HG03025 (cell line): ENCODE results near the gene SLC4A9.
"Not testable (repeated sequence)": the region's sequence is repeated elsewhere in the genome, so short reads cannot be mapped to it uniquely, and the experiment has no call there.

ENCODE experiments used
- ATAC-seq: cut with Tn5 transposase; IDR thresholded peaks from one replicate; pipeline ENCODE4 v1.9.1; 2021; ENCODE audit warnings: mild to moderate bottlenecking, moderate library complexity; ENCODE audit not compliant: unreplicated experiment, low FRiP score

Gene SLC4A9

DNA sequence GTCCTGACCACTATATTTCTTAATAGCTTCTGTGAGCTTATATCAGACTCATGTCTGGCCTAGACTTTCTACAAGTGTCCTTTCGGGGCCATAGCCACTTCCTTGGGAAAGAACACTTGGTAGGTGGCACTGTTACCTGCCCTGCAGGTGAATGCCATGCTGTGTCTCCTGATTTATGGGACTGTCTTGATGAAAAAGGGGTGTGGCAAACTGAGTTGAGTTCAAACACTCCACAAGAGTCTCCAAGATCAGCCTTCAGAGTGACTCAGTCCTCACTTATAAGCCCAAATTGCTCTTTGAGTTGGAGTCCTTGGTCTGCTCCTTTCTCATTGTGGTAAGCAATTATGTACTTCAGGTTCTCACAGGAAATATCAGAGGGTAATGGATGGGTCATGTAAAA is 31.7 kb downstream of the SLC4A9 start:
- ATAC-seq, result no peak

DNA sequence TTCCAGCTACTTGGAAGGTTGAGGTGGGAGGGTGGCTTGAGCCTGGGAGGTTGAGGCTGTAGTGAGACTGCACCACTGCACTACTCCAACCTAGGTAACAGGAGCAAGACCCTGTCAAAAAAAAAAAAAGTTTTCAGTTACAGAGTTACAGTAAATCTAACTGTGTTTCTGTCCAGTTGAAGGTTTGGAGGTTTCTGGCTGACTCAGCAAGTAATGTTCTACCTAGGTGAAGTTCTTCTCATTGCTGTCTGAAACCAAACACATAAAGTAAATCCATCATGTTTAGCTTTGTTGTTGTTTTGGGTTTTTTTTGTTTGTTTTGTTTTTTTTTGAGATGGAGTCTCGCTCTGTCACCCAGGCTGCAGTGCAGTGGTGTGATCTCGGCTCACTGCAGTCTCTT is 33.7 kb downstream of the SLC4A9 start:
- ATAC-seq, result no peak

DNA sequence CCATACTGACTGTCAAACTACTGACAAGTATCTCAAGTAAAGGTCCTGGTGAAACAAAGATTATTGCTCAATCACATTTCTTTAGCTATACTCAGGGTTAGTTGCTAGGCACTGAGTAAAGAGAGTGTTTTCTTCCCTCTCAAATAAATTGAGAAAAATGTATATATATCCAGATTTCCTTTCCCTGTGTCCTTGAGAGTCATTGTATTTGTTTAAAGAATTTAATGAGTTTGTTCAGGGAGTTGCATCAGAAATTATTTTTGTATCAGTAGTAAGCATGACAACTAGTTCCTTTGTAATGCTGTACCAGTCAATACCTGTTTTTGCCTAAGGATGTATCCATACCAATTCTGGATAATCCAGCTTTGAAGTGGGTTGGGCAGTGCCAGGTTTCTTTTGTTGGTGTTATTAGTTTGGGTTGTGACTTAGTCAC is 38.4 kb downstream of the SLC4A9 start:
- ATAC-seq, result no peak

DNA sequence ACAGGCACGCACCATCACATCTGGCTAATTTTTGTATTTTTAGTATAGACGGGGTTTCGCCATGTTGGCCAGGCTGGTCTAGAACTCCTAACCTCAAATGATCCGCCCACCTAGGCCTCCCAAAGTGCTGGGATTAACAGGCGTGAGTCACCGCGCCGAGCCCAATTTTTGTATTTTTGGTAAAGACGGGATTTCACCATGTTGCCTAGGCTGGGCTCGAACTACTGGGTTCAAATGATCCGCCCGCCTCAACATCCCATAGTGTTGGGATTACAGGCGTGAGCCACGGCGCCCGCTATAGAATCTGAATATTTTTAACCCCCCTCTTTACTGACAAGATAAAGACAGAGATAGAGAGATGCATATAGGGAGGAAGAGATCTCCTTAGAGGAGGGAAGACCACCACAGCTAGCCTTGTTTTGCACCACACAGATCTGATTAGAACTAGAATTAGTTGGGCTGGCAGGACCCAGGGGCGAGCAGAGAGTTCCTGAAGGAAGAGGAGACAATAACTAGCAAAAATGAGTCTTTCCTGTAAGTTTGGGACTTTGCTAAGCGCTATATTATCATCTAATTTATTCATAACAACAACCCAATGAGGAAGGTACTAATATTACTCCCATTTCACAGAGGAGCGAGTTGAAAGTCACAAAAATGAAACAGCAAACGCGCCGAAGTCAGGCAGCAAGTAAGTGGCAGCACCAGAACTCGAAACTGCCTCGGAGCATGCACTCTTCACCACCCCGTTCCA is 40.2 kb downstream of the SLC4A9 start:
- peak; percentile 0 for ATAC-seq

DNA sequence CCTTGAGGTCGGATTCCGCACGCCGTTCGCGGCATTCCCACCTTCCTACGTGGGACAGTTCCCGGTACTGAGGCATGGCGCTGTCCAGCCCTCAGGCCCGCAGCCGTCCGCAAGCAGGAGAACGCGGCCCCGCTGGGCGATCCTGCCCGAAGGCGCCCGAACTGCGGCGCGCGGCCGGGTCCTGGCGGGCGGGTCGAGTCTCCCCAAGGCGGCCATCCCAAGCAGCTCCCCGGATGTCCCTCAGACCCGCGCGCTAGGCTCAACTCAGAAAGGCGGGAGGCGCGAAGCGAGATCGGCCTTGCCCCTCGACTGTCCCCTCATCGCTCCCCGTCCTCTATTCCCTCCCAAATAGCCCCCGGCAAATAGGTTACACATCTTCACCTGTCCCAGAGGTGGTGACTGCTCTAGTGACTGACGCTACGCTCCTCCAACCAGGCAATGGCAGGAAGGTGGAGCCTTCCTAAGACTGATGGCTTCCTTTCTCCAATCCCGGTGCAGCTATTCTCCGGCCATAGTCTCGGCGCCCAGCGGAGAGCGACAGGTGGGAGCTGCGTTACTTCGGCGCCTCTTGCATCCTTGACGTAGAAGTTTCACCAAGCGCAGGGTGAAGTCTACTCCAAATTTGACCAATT is 40.9 kb downstream of the SLC4A9 start:
- ATAC-seq, result peak; percentile 65

DNA sequence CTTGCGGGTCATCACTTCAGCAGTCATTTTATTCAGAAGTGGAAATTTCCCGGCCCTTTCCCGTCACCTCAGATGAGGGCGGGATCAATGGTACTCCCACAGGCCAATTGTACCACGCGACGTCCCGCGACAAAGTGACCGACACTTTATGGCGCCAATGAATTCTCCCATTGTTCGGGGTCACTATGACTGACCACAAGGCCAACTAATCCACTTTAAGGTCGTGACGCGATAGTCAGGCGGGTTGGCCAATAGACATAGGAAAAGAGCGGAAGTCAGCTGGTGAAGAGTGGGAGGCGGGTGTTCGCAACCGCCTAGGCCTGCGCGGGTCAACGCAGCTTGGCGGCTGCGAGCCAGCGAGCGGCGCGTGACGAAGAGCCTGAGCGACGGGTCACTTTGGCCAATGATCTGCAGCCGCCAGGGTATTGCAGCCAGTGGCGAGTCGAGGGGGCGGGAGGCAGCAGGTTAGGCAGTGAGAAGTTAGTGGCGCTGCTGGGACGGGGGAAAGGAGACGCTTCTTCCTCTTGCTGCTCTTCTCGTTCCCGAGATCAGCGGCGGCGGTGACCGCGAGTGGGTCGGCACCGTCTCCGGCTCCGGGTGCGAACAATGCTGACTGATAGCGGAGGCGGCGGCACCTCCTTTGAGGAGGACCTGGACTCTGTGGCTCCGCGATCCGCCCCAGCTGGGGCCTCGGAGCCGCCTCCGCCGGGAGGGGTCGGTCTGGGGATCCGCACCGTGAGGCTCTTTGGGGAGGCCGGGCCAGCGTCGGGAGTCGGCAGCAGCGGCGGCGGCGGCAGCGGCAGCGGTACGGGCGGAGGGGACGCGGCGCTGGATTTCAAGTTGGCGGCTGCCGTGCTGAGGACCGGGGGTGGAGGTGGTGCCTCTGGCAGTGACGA is 41.6 kb downstream of the SLC4A9 start, which contains the start of gene ANKHD1:
Gene ANKHD1 (plus strand): TSS at position 472 of the 896 bp plus-strand sequence. CDS start 135 bp downstream, at position 607.
- peak; percentile 85 for ATAC-seq

DNA sequence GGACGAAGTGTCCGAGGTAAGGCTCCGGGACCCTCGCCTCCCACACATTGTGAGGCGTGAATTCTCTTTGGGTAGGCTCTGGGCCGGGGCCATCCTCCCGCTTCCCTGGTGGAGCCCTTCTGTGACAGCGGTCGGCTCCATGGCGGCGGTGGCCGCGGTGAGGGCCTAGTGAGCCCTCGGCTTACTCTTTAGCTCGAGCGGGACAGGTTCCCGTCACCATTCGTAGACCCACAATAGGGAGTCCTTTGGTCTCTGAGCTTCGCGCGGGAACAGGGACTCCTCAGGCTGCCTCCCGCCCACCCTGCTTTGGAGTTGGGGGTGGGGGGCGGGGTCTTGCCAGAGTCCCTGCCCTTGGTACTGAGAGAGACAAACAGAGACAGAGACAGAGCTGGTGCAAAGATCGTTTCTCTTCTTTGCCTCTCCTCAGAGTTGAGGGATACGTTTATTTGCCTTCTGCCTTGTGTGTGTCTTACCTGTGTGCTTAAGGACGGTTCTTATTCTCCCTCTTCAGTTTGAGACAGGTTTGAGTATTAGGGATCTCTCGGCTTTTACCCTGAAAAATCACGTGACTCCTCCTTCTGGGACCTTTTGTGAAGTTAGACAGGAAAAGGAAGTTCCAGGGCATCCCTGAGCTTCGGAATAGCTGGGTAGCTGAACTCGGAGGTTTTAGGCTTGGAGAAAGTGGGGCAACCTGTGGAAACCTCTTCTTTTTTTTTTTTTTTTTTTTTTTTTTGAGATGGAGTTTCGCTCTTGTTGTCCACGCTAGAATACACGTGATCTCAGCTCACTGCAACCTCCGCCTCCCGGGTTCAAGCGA is 42.5 kb downstream of the SLC4A9 start:
- no peak for ATAC-seq

DNA sequence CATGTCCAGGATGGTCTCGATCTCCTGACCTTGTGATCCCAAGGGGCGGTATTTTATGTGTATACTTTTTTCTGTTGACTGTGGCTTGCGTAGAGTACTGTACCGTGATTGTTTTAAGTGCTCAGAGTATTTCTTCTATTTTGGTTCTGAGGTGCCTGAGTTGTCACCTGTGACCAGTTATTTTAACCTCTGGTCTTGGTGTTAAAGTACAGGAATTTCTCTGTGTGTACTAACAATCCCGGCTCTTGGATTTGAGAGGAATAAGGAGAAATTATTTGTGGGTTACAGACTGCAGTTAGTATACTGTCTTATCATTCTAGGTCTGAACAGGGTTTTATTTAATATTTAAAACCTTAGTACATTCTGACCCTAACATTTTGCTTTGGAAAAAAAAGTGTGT is 43.6 kb downstream of the SLC4A9 start:
- ATAC-seq, result no peak

DNA sequence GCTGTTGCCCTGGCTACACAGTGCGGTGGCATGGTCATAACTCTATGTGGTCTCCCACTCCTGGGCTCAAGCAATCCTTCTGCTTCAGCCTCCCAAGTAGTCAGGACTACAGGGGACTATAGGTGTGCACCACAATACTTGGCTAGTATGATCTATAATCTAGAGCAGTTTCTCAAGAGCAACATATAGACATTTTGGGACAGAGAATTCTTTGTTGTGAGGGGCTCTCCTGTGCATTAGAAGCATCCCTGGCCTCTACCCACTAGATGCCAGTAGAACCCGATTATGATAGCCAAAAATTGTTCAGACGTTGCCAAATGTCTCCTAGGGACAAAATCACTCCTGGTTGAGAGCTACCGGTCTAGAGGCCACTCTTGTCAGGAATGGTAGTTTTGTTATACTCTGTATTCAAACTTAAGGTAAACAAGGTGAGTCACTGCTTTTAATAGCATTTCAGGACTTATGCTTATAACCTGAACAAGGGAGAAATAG is 48.8 kb downstream of the SLC4A9 start:
- ATAC-seq, result no peak

DNA sequence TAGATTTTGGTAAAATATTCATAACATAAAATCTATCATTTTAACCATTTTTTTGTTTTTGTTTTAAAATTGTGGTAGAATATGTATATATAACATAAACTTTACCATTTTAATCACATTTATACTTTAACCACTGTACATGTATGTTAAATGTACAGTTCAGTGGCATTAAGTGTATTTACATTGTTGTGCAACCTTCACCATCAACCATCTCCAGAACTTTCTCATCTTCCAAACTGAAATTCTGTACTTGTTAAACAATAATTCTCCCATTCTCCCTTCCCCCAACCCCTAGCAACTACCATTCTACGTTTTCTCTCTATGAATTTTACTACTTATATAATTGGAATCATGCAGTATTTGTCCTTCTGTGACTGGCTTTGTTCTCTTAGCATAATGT is 53.2 kb downstream of the SLC4A9 start:
- ATAC-seq, result no peak

DNA sequence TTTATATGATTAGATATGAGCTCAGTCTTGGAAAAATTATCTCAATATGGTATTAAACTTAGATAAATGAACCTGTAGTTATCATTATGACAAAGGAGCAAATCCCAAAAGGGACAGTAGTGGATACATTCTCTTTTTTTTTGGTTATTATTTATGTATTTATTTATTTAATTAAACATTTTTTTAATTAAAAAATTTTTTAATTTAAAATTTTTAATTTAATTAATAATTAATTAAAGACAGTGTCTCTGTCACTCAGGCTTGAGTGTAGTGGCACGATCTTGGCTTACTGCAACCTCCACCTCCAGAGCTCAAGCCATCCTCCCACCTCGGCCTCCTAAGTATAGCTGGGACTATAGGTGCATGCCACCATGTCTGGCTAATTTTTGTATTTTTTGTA is 57.2 kb downstream of the SLC4A9 start:
- ATAC-seq, result no peak

DNA sequence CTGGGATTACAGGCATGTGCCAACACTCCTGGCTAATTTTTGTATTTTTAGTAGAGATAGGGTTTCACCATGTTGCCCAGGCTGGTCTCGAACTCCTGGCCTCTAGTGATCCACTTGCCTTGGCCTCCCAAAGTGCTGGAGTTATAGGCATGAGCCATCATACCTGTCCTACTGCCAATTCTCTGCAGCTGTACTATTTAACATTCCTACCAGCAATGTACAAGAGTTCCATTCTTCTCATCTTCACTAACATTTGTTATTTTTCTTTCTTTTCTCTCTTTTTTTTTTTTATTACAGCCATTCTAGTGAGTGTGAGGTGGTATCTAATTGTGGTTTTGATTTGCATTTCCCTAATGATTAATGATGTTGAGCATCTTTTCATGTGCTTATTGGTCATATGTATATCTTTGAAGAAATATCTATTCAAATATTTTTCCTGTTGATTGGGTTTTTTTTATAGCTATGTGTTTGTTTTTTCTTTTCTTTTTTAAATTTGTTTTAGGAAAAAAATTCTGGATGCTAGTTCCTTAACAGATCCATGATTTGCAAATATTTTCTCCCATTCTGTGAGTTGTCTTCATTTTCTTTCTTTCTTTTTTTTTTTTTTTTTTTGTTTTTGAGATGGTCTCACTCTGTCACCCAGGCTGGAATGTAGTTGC is 59.0 kb downstream of the SLC4A9 start:
- no peak for ATAC-seq

DNA sequence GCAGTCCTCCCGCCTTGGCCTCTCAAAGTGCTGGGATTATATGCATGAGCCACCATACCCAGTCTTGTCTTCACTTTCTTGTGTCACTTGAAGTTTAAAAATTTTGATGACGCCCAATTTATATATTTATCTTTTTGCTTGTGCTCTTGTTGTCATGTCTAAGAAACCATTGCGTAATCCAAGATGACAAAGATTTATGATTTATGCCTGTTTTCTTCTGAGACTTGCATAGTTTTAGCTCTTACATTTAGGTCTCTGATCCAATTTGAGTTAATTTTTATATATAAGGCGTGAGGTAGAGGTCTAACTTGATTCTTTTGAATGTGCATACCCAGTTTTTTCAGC is 60.2 kb downstream of the SLC4A9 start:
- ATAC-seq, result no peak

DNA sequence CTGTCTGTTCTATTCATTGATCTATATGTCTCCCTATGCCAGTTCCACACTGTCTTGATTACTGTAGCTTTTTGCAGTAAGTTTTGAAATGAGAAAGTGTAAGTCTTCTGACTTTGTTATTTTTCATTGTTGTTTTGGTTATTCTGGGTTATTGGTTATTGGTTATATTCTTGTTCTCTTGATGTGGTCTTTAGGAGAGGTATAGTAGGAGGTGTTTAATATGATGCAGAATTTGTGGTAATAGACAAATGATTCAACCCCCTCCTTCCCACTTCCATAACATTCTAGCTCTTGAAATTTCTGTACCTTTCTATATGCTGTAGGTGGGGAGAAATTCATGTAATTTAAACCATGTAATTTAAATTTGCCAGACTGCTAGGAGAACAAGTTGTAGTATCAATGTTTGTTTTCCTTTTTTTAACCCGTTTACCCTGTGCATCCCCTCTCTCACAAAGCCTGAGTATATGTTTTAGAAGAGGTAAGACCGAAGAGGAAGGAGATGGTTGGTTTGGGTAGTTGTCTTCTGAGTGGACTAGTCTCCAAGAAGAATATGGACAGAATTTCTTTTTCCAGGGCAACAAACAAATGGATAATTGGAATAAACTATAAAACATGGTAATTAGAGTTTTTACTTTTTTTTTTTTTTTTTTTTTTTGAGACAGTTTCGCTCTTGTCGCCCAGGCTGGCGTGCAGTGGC is 60.8 kb downstream of the SLC4A9 start:
- no peak for ATAC-seq

DNA sequence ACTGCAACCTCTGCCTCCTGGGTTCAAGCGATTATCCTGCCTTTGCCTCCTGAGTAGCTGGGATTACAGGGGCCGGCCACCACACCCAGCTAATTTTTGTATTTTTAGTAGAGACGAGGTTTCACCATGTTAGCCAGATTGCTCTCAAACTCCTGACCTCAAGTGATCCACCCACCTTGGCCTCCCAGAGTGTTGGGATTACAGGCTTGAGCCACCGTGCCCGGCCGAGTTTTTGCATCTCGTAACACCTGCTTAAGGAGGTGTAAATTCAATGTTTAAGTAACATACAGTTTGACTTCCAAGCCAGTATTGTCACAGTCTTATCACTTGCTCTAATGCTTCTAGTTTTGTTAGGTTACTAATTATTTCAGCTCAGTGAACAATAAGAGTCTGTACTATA is 61.4 kb downstream of the SLC4A9 start:
- ATAC-seq, result not testable (repeated sequence)

DNA sequence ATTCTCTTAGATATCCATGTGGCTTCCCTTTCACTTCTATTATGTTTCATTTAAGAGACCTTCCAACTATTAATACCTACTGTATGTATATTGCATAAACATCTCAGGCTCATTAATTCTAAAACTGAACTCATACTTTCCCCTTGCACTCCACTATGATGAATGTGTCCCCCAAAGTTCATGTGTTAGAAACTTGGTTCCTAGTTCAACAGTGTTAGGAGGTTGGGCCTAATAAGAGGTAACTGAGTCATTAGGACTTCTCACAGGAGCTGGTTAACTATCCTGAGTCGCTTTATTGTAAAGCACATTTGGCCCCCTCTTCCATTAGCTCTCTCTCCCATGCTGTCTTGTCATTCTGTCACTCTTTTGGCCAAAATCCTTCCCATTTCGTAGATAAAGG is 63.6 kb downstream of the SLC4A9 start:
- ATAC-seq, result no peak

DNA sequence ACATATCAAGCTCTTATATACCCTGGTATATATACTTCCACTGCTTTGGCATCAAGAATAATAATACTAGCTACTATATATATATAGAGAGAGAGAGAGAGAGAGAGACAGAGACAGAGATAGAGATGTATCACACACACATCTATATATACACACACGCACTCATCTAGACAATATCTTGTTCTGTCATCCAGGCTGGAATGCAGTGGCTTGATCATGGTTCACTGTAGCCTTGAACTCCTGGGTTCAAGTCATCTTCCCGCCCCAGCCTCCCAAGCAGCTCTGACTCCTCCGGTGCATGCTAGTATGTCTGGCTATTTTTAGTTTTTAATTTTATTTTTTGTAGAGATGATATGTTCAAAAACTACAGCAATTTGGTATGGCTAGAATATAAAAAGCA is 64.1 kb downstream of the SLC4A9 start:
- ATAC-seq, result no peak
